ENCODE results near the gene FUT8. TPM values are rescaled to one million over a fixed set of nuclear protein-coding genes. Genes with fewer than 3 reads are reported as not detected.

The FUT8 gene
- total RNA-seq, 1 donor from 2014 or later: 12.5 TPM

DNA sequence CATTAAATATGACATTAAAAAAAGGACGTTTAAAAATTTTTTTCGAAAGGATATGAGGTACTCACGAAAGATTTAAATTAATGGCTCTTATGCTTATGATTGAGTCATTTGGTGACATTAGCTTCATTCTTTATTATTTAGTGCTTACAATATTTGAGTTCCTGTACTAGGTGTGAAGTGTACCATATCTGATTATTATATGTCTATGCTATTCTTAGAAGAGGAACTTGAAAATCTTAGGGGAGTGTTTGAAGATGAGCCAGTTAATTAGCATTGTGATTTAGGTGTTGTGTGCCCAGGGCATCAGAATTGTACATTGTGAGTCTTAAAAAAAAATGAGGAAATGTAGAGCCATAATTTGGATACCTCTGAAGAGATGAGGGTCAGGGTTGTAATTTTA, 118.6 kb downstream of the FUT8 start:
- intact Hi-C loops (cut with DNase I): no loop called here
- no peak for DNase-seq (ENCODE audit: low spot score)

- no peak for DNase-seq (ENCODE audit: low spot score)
Observed at GRCh38 chr14:65533736-65534404, 121.3 kb downstream of the FUT8 start.

DNA sequence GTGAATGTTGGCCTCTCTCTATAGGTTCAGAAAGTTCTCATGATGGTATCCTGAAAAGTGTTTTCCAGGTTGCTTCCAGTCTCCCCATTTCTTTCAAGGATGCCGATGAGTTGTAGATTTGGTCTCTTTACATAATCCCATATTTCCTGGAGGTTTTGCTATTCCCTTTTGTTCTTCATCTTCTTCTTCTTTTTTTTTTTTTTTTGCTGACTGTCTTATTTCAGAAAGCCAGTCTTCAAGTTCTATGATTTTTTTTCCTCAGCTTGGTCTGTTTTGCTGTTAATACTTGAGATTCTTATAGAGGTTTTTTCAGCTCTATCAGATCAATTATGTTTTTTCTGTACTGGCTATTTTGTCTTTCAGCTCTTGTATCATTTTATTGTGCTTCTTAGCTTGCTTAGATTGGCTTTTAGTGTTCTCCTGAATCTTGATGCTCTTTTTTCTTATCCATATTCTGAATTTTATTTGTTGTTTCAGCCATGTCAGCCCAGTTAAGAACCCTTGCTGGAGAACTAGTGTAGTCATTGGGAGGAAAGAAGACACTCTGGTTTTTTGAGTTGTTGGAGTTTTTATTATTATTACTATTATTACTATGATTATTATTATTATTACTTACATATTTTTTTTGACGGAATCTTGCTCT, 124.4 kb downstream of the FUT8 start:
- intact Hi-C loops (cut with DNase I): no loop called here
- no peak for DNase-seq (ENCODE audit: low spot score)

More at GRCh38 chr14:65533736-65534404, 121.3 kb downstream of the FUT8 start:
- intact Hi-C loops (cut with DNase I): no loop called here

DNA sequence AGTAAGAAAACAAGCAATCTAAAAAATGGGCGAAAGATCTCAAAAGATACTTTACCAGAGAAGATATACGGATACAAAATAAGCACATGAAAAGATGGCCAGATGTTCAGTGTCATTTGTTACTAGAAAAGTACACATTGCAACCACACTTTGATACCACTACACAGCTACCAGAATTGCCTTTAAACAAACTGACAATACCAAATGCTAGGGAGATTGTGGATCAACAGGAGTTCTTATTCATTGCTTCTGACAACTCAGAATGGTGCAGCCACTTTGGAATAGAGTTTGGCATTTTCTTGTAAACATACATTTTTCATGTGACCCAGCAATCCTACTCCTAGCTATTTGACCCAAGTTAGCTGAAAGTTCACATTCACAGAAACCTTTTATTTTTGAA, 136.3 kb downstream of the FUT8 start:
- intact Hi-C loops (cut with DNase I): no loop called here
- no peak for DNase-seq (ENCODE audit: low spot score)

- DNase-seq (ENCODE audit: low spot score): no peak
- intact Hi-C loops (cut with DNase I): no loop called here
Observed at GRCh38 chr14:65549429-65549828, 136.9 kb downstream of the FUT8 start.

DNA sequence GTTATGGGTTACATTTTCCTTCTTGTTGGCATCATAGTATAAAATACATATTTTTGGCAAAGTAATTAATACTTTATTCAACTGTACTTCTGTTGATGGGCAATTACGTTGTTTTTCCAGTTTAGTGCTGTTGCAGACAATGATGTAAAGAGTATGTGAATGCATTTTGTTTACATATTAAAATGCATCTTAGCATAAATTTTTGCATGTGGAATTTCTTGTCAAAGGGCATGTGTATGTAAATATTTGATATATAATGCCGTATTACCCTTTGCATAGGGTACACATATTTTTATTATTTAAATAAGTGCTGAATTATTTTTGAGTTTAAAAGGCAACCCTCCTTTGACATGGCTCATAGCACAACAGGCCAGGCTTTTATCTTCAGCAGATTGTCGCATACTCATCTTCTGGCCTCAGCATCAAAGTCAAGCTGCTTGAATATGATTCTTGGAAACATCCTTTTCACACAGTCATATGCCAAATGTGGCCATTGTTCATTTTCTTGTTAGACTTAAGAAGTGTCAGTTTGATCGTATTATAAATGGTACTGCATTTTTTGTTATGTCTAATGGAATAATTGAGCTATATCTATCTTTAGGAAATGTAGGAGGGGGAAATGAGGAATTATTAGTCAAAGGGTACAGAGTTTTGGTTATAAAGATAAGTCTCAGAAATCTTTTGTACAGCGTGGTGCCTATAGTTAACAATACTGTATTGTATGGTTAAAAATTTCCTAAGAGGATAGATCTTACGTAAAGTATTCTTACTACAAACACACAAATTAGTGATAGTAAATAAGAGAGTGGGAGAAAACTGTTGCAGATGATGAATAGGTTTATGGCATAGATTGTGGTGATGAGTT, 138.5 kb downstream of the FUT8 start:
- no peak for DNase-seq (ENCODE audit: low spot score)
- intact Hi-C loops (cut with DNase I): no loop called here

DNA sequence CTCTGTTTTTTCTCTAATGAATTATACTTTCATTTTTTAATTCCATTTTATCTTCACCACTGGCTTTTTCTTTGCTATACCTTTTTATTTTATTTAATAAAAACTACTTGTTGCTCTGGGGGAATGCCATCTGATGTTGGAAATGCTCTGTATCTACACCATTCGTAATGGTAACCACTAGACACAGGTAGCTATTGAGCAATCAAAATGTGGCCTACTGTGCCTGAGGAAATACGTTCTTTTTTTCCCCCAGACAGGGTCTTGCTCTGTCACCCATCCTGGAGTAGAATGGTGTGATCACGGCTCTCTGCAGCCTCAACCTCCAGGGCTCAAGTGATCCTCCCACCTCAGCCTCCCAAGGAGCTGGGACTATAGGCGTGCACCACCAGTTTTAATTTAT, 140.2 kb downstream of the FUT8 start:
- no peak for DNase-seq (ENCODE audit: low spot score)
- intact Hi-C loops (cut with DNase I): no loop called here

DNA sequence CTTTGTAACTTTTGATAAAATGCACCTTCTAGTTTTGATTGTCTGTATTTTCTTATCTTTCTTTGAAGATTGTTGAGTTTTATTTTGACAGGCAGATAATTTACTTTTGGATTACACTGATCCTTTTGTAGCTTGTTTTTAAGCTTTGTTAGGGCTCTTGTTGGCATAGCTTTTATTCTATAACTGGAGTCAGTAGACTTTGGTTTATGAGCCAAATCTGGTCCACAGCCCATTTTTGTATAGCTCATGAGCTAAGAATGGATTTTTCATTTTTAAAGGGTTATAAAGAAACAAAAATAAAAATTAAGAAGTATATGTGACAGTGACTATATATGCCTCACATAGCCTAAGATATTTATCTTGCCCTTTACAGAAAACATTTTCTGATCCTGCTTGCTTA, 142.3 kb downstream of the FUT8 start:
- intact Hi-C loops (cut with DNase I): no loop called here
- no peak for DNase-seq (ENCODE audit: low spot score)

- intact Hi-C loops (cut with DNase I): no loop called here
- no peak for DNase-seq (ENCODE audit: low spot score)
Observed at GRCh38 chr14:65555358-65555757, 142.8 kb downstream of the FUT8 start.

- intact Hi-C loops (cut with DNase I): no loop called here
Observed at GRCh38 chr14:65558363-65558762, 145.8 kb downstream of the FUT8 start.

GRCh38 chr14:65560340-65561027, 148.0 kb downstream of the FUT8 start:
- intact Hi-C loops (cut with DNase I): no loop called here
- DNase-seq (ENCODE audit: low spot score): no peak

More at GRCh38 chr14:65558363-65558762, 145.8 kb downstream of the FUT8 start:
- DNase-seq (ENCODE audit: low spot score): no peak

DNA sequence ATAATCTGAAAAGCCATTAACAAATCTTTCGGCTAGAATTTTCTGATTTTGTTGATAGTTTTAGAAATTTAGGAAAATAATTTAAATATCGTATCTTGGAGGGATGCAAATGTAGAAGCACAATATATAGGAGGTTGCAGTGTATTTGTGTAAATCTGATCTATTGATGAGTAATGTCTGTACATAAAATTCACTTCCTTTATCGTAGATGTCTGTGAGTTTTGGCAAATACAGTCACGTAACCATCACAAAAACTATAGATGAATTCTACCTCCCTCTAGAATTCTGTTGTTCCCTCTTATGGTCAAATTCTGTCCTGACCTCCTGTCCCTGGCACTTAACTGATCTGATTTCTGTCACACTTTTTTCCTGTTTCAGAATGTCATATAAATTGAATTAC, 151.8 kb downstream of the FUT8 start:
- no peak for DNase-seq (ENCODE audit: low spot score)

GRCh38 chr14:65565948-65566347, 153.4 kb downstream of the FUT8 start:
- DNase-seq (ENCODE audit: low spot score): no peak
- intact Hi-C loops (cut with DNase I): no loop called here

More for the DNA sequence above, 151.8 kb downstream of the FUT8 start:
- intact Hi-C loops (cut with DNase I): no loop called here

- intact Hi-C loops (cut with DNase I): no loop called here
- DNase-seq (ENCODE audit: low spot score): no peak
Observed at GRCh38 chr14:65566820-65567522, 154.4 kb downstream of the FUT8 start.

DNA sequence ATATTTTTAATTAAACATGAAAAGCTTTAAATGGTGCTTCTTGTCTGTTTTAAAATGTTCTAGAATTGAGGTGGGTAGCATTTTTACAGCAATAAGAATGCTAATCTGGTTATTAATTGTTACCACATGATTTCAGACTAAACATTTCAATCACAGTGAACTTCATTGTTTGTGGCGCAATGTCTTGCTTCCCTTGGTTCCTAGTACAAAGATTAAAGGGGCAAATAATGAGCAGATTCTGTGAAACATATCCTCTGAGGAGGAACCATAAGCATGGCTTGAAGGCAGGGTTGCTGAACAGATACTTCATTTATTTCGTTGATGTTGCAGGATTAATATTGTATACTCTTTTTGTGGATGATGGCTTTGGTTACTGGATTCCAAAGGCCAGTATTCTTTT, 162.1 kb downstream of the FUT8 start:
- intact Hi-C loops (cut with DNase I): no loop called here
- no peak for DNase-seq (ENCODE audit: low spot score)

- intact Hi-C loops (cut with DNase I): no loop called here
- no peak for DNase-seq (ENCODE audit: low spot score)
Observed at GRCh38 chr14:65575389-65575788, 162.9 kb downstream of the FUT8 start.

DNA sequence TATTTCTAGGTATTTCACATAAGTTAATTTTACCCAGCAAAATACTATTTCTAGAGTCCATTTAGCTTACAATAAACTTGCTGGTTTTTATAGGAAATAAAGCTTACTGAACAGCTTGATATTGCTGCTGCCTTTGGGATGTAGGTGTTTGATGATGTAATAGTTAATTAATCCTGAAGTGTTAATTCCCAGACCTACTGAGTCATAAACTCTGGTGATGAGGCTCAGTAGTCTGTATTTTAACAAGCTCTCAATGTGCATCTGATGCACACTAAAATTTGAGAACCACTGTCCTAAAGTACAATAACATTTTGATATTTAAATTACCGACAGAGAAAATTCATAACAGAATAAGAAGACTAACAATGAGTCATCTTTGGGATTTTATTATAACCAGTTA, 168.4 kb downstream of the FUT8 start:
- intact Hi-C loops (cut with DNase I): no loop called here
- no peak for DNase-seq (ENCODE audit: low spot score)

DNA sequence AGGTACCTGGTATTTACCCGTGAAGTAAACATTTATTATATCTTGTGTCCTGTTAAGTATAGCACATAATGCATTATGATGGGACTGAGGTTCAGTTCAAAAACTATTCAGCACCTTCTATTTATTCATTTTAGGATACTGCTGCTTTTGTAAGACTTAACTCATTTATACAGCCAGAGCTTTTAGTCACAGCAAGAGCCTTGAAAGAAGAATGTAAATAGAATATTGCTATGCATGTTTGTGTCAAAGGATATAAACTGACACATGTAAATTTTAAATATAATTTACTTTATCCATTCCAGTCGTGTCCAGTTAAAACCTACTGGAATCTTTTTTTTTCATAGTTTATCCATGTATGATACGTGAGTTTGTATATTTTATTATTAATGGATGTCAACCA, 168.8 kb downstream of the FUT8 start:
- intact Hi-C loops (cut with DNase I): no loop called here
- no peak for DNase-seq (ENCODE audit: low spot score)

- no peak for DNase-seq (ENCODE audit: low spot score)
- intact Hi-C loops (cut with DNase I): no loop called here
Observed at GRCh38 chr14:65581799-65582198, 169.3 kb downstream of the FUT8 start.

Data from cardiac septum (tissue), 1 donor.